Liver (tissue), 9 donors: ENCODE results near the gene TRIOBP. TPM values are rescaled to one million over a fixed set of nuclear protein-coding genes. Genes with fewer than 3 reads are reported as not detected.

ENCODE experiments used
- DNase-seq: peaks from one replicate; pipeline ENCODE4 v3.0.0-alpha.2; 2017; ENCODE audit warnings: low spot score
- H3K27ac ChIP-seq, 2 donors: one replicate each; pipeline ENCODE4 v1.7.0; 2013; ENCODE audit warnings: inconsistent platforms in 2 of 2, low read length in 2 of 2, control low read depth in 1 of 2, low read depth in 1 of 2, mild to moderate bottlenecking in 1 of 2
- H3K27me3 ChIP-seq, 4 donors: one replicate each; pipeline versions ENCODE4 v1.6.1 to v1.7.0; 2013; ENCODE audit warnings: low read length in 3 of 4, inconsistent platforms in 1 of 4, mild to moderate bottlenecking in 1 of 4, moderate library complexity in 1 of 4; ENCODE audit not compliant: control insufficient read depth in 4 of 4, insufficient read depth in 4 of 4
- H3K36me3 ChIP-seq, 4 donors: one replicate each; pipeline versions ENCODE4 v1.6.1 to v1.7.0; 2013; ENCODE audit warnings: low read length in 3 of 4, mild to moderate bottlenecking in 3 of 4, low read depth in 1 of 4, moderate library complexity in 1 of 4; ENCODE audit not compliant: control insufficient read depth in 4 of 4, insufficient read depth in 3 of 4
- H3K4me1 ChIP-seq, 4 donors: one replicate each; pipeline versions ENCODE4 v1.6.1 to v1.7.0; 2013; ENCODE audit warnings: low read length in 3 of 4, mild to moderate bottlenecking in 3 of 4, moderate library complexity in 1 of 4; ENCODE audit not compliant: control insufficient read depth in 4 of 4, insufficient read depth in 4 of 4
- H3K4me3 ChIP-seq, 3 donors: one replicate each; pipeline versions ENCODE4 v1.6.1 to v1.7.0; 2013; ENCODE audit warnings: low read length in 3 of 3, control low read depth in 1 of 3, low read depth in 1 of 3, mild to moderate bottlenecking in 1 of 3
- H3K9ac ChIP-seq, 2 donors: one replicate each; pipeline ENCODE4 v1.7.0; 2013; ENCODE audit warnings: low read length in 2 of 2, mild to moderate bottlenecking in 2 of 2, moderate library complexity in 2 of 2, control low read depth in 1 of 2, low read depth in 1 of 2
- H3K9me3 ChIP-seq, 4 donors: one replicate each; pipeline versions ENCODE4 v1.6.1 to v1.7.0; 2013; ENCODE audit warnings: low read length in 3 of 4; ENCODE audit not compliant: control insufficient read depth in 4 of 4
- EGR1 ChIP-seq, 2 donors: IDR thresholded peaks; 2 replicates each; pipeline ENCODE4 v1.6.1; 2016 to 2018; ENCODE audit warnings: antibody characterized with exemption in 2 of 2, low read depth in 2 of 2
- FOXA1 ChIP-seq: IDR thresholded peaks from 2 replicates; pipeline ENCODE4 v1.6.1; 2016; ENCODE audit warnings: antibody characterized with exemption
- FOXA2 ChIP-seq: IDR thresholded peaks from 2 replicates; pipeline ENCODE4 v1.6.1; 2016; ENCODE audit warnings: antibody characterized with exemption
- GABPA ChIP-seq, 2 donors: IDR thresholded peaks in 1 of 2; conservative IDR thresholded peaks in 1 of 2; 2 replicates each; pipeline ENCODE4 v1.6.1; 2016; ENCODE audit warnings: antibody characterized with exemption in 2 of 2, mild to moderate bottlenecking in 1 of 2, moderate library complexity in 1 of 2
- HNF4G ChIP-seq: IDR thresholded peaks from 2 replicates; pipeline ENCODE4 v1.6.1; 2016; ENCODE audit warnings: antibody characterized with exemption
- JUND ChIP-seq, 2 donors: IDR thresholded peaks; 2 replicates each; pipeline ENCODE4 v1.6.1; 2016; ENCODE audit warnings: antibody characterized with exemption in 2 of 2
- MAX ChIP-seq: IDR thresholded peaks from 2 replicates; pipeline ENCODE4 v1.6.1; 2016; ENCODE audit warnings: antibody characterized with exemption
- NR2F2 ChIP-seq: IDR thresholded peaks from 2 replicates; pipeline ENCODE4 v1.6.1; 2016; ENCODE audit warnings: antibody characterized with exemption
- RAD21 ChIP-seq, 2 donors: IDR thresholded peaks; 2 replicates each; pipeline ENCODE4 v1.6.1; 2016; ENCODE audit warnings: antibody characterized with exemption in 2 of 2, mild to moderate bottlenecking in 2 of 2
- RXRA ChIP-seq, 2 donors: IDR thresholded peaks; 2 replicates each; pipeline ENCODE4 v1.6.1; 2017 to 2018; ENCODE audit warnings: antibody characterized with exemption in 2 of 2, mild to moderate bottlenecking in 1 of 2
- SP1 ChIP-seq: IDR thresholded peaks from 2 replicates; pipeline ENCODE4 v1.6.1; 2018; ENCODE audit warnings: antibody characterized with exemption, mild to moderate bottlenecking
- YY1 ChIP-seq: IDR thresholded peaks from 2 replicates; pipeline ENCODE4 v1.6.1; 2016; ENCODE audit warnings: antibody characterized with exemption, mild to moderate bottlenecking
- WGBS: extraction: QIAGEN DNeasy Blood & Tissue Kit; methylation state at CpG from one replicate; pipeline ENCODE4 v1.1.7; 2013; 5-methylcytosine and 5-hydroxymethylcytosine counted together
- polyA plus RNA-seq, 2 donors: library from polyadenylated mRNA; stranded (reverse) in 1 of 2; unstranded in 1 of 2; fragments of 200-250 nt in 1 of 2; fragments of >200 nt in 1 of 2; fragmentation: Nextera tagmentation in 1 of 2; extraction: Ambion mirVana in 1 of 2; gene quantifications; one replicate each; pipeline versions ENCODE4 v1.2.1 to v1.2.3, GENCODE V29; 2013 to 2015
- total RNA-seq, 2 donors: library from RNA; depleted of rRNA; stranded (reverse); fragments of >200 nt; gene quantifications; one replicate each; pipeline ENCODE4 v1.2.3, GENCODE V29; 2014
- TF ChIP-seq, protein P1 (sequence below): IDR thresholded peaks from 2 replicates; pipeline ENCODE4 v1.6.1; 2016; ENCODE audit warnings: antibody characterized with exemption
- TF ChIP-seq, protein P2 (sequence below): IDR thresholded peaks from 2 replicates; pipeline ENCODE4 v1.6.1; 2016; ENCODE audit warnings: antibody characterized with exemption
- TF ChIP-seq, protein P3 (sequence below): fragments of 150-350 bp; IDR thresholded peaks from 2 replicates; pipeline ENCODE4 v1.5.1; 2017; ENCODE audit warnings: improper control_type of control experiment, low read depth, low read length; ENCODE audit not compliant: missing input control
- donor health status: healthy.
- donor health status: healthy.
- donor health status: healthy.
- donor health status: healthy.
- donor health status: healthy.

TRIOBP gene
- total and polyA plus RNA-seq, 4 donors = 4.8 to 41.1 (median 21.6) TPM

- H3K4me3 ChIP-seq = no peak overlapping the region
- peaks cover 0 to 4% (median 0%) of the 10 kb centered on the region in 4 donors for H3K4me1 ChIP-seq
- no peak overlapping the region for H3K27ac ChIP-seq
- H3K9me3 ChIP-seq = no peaks in the 10 kb centered on the region
- peaks cover 0 to 50% (median 26%) of the 10 kb centered on the region in 4 donors for H3K36me3 ChIP-seq
- TF ChIP-seq GABPA (IDR thresholded peaks at IDR 0.05 in 1 of 2, conservative IDR thresholded peaks at IDR 0.05 in 1 of 2) (no peak), NR2F2 (no peak), RAD21 (IDR thresholded peaks at IDR 0.05) (no peak)
- H3K9ac ChIP-seq = no peak overlapping the region
- no peak for DNase-seq
- no peaks in the 10 kb centered on the region for H3K27me3 ChIP-seq
- WGBS = 80% methylated on average over 4 of the region's 4 CpGs
Observed at GRCh38 chr22:37771081-37771480, 74.2 kb downstream of the TRIOBP start.

- Histone ChIP-seq H3K36me3 (peaks cover 0 to 50% (median 24%) of the 10 kb centered on the region in 4 donors), H3K4me3 (no peak overlapping the region), H3K9me3 (no peaks in the 10 kb centered on the region), H3K4me1 (peaks cover 0 to 5% (median 2%) of the 10 kb centered on the region in 4 donors), H3K9ac (no peak overlapping the region), H3K27me3 (no peaks in the 10 kb centered on the region), H3K27ac (no peak overlapping the region)
- WGBS = 95% methylated on average over 17 of the region's 17 CpGs
- no peak for DNase-seq
- TF ChIP-seq JUND (IDR thresholded peaks at IDR 0.05) (no peak), GABPA (IDR thresholded peaks at IDR 0.05 in 1 of 2, conservative IDR thresholded peaks at IDR 0.05 in 1 of 2) (no peak), RAD21 (IDR thresholded peaks at IDR 0.05) (no peak), FOXA2 (no peak), MAX (no peak), FOXA1 (no peak), YY1 (no peak), SP1 (no peak), HNF4G (no peak), RXRA (IDR thresholded peaks at IDR 0.05) (no peak), EGR1 (IDR thresholded peaks at IDR 0.05; ENCODE audit: low read depth in 2 of 2) (no peak)
- TF ChIP-seq, protein P1, sequence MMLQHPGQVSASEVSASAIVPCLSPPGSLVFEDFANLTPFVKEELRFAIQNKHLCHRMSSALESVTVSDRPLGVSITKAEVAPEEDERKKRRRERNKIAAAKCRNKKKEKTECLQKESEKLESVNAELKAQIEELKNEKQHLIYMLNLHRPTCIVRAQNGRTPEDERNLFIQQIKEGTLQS = no peak
- TF ChIP-seq, protein P2, sequence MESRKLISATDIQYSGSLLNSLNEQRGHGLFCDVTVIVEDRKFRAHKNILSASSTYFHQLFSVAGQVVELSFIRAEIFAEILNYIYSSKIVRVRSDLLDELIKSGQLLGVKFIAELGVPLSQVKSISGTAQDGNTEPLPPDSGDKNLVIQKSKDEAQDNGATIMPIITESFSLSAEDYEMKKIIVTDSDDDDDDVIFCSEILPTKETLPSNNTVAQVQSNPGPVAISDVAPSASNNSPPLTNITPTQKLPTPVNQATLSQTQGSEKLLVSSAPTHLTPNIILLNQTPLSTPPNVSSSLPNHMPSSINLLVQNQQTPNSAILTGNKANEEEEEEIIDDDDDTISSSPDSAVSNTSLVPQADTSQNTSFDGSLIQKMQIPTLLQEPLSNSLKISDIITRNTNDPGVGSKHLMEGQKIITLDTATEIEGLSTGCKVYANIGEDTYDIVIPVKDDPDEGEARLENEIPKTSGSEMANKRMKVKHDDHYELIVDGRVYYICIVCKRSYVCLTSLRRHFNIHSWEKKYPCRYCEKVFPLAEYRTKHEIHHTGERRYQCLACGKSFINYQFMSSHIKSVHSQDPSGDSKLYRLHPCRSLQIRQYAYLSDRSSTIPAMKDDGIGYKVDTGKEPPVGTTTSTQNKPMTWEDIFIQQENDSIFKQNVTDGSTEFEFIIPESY = no peak
- TF ChIP-seq, protein P3, sequence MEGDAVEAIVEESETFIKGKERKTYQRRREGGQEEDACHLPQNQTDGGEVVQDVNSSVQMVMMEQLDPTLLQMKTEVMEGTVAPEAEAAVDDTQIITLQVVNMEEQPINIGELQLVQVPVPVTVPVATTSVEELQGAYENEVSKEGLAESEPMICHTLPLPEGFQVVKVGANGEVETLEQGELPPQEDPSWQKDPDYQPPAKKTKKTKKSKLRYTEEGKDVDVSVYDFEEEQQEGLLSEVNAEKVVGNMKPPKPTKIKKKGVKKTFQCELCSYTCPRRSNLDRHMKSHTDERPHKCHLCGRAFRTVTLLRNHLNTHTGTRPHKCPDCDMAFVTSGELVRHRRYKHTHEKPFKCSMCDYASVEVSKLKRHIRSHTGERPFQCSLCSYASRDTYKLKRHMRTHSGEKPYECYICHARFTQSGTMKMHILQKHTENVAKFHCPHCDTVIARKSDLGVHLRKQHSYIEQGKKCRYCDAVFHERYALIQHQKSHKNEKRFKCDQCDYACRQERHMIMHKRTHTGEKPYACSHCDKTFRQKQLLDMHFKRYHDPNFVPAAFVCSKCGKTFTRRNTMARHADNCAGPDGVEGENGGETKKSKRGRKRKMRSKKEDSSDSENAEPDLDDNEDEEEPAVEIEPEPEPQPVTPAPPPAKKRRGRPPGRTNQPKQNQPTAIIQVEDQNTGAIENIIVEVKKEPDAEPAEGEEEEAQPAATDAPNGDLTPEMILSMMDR = no peak
Observed at GRCh38 chr22:37771702-37772427, 75.0 kb downstream of the TRIOBP start.
